GM18498 (cell line): ENCODE data around the gene COL8A1.

Experiments
- ATAC-seq: cut with Tn5 transposase; IDR thresholded peaks from one replicate; pipeline ENCODE4 v1.9.1; 2021; ENCODE audit warnings: mild to moderate bottlenecking, moderate library complexity; ENCODE audit not compliant: unreplicated experiment

Gene COL8A1

GRCh38 chr3:99781761-99782160, 143.4 kb downstream of the COL8A1 start:
- ATAC-seq: no peak

- ATAC-seq: no peak
These were observed 144.7 kb downstream of the COL8A1 start for GRCh38 chr3:99783011-99783573.

DNA sequence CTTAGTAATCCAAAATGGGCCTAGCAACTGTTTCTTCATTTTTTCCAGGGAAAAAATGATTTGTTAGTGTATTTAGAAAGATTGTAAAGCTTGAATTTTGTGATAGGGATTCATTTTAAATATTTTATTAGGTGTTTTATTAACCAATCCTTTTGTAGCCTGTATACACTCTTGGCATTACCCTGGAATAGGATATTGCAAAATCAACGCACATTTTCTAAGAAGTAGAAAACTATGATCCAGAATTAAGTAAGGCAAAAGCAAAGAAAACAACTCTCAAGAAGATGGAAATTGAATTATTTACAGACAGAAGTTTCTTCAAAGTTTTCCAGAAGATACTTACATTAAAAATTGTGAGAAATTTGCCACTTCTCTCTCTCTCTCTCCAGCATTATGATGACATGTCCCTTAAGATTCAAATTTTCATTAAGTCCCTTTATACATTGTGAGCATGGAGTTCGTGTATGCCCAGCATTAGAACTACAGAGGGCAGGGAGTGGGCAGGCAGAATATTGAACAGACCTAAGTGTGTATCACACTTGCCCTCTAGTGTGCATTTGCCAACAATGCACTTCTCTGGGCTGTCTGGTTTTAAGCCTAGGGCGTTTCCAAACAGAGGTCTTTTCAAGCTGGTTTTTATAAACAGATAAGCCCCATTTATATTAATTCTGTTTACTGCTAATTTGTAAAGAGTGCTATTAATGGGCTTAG, 150.8 kb downstream of the COL8A1 start:
- ATAC-seq: peak; percentile 98

DNA sequence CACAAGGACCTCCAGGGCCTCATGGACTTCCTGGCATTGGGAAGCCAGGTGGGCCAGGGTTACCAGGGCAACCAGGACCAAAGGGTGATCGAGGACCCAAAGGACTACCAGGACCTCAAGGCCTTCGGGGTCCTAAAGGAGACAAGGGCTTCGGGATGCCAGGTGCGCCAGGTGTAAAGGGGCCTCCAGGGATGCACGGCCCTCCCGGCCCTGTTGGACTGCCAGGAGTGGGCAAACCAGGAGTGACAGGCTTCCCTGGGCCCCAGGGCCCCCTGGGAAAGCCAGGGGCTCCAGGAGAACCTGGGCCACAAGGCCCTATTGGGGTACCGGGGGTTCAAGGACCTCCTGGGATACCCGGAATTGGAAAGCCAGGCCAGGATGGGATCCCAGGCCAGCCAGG, 156.1 kb downstream of the COL8A1 start:
- ATAC-seq: no peak

DNA sequence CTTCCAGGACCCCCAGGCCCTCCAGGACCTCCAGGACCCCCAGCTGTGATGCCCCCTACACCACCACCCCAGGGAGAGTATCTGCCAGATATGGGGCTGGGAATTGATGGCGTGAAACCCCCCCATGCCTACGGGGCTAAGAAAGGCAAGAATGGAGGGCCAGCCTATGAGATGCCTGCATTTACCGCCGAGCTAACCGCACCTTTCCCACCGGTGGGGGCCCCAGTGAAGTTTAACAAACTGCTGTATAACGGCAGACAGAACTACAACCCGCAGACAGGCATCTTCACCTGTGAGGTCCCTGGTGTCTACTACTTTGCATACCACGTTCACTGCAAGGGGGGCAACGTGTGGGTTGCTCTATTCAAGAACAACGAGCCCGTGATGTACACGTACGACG, 157.2 kb downstream of the COL8A1 start:
- no peak for ATAC-seq

DNA sequence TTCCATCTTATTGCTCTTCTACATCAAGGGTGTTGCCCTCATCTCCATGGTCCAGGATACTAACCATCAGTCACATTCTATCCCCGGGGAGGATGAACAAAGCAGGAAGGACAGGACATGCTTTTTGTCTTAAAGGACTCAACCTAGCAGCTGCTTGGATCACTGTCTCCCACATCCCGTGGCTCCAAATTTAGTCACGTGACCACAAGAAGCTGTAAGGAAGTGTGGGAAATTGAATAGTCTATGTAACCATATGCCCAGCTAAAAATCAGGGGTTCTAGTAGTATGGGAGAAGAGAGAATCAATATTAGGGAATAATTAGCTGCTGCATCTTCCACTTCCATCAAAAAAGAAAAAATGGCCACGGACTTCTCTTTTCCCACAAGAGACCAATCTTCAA, 161.0 kb downstream of the COL8A1 start:
- no peak for ATAC-seq

- ATAC-seq: no peak
These were observed 164.9 kb downstream of the COL8A1 start for GRCh38 chr3:99803297-99803696.

DNA sequence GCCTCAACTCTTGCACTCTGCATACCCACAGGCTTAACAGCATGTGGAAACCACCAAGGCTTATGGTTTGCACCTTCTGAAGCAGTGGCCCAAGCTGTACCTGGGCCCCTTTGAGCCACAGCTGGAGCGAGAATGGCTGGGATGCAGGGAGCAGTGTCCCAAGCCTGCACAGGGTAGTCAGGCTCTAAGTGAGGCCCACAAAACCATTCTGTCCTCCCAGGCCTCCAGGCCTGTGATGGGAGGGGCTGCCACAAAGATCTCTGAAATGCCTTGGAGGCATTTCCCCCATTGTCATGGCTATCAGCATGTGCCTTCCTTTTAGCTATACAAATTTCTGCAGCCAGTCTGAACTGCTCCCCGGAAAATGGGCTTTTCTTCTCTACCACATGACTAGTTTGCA, 166.8 kb downstream of the COL8A1 start:
- ATAC-seq: no peak

GRCh38 chr3:99808163-99808794, 169.9 kb downstream of the COL8A1 start:
- ATAC-seq: peak; percentile 52

DNA sequence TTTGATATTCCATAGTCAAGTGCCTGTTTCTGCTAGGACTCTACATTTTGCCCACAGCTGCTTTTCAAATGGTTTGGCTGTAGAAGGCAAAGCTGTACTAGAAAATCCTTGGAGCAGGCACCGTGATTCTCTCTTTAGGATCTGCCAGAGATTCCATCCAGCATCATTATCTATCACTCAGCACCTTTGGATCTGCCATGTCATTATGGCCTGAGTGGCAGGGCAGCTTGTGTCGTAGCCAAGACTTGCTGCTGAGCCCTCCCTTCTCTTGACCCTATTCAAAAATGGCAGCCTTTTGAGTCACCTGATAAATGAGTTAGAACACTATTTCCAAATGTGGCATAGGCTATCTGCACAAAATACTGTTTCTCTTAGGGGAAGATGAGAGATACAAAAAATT, 171.2 kb downstream of the COL8A1 start:
- ATAC-seq: no peak

GRCh38 chr3:99810403-99810802, 172.0 kb downstream of the COL8A1 start:
- ATAC-seq: no peak

- ATAC-seq: no peak
These were observed 178.6 kb downstream of the COL8A1 start for GRCh38 chr3:99817047-99817436.

- peak; percentile 99 for ATAC-seq
These were observed 179.2 kb downstream of the COL8A1 start, which contains the start of gene CMSS1 for GRCh38 chr3:99817437-99818240. TSS of gene CMSS1 (plus strand) at chr3:99817862.

- no peak for ATAC-seq
These were observed 180.4 kb downstream of the COL8A1 start for GRCh38 chr3:99818818-99819217.

GRCh38 chr3:99823723-99824711, 185.6 kb downstream of the COL8A1 start:
- no peak for ATAC-seq

DNA sequence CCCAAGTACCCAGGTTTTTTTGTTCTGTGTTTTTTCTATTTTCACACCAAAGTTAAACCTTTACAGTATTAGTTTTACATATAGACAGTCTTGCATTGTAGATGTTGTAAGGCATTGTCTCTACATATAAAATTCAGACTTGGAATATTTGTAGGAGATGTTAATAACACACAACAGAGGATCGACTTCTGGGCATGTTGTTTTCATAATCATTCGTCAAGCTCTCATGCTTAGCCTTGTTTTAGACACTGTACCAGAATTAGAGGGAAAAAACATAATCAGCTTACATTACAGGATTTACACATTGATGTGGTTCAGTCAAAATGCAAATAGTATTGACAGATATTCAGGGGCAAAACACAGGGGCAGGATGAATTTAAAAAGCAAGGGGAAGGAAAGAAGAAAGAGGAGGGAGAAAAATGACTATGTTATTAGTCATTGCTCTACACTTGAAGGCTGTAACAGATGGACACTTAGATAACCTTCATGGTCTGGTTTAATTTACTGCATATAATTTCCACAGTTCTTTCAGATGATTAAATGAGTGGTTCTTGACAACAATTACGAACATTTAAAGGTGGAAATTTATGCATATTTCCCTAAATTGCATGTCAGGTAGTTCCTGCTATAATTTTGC, 186.7 kb downstream of the COL8A1 start:
- no peak for ATAC-seq

GRCh38 chr3:99829844-99830243, 191.4 kb downstream of the COL8A1 start:
- no peak for ATAC-seq

- ATAC-seq: no peak
These were observed 195.3 kb downstream of the COL8A1 start for GRCh38 chr3:99833617-99834205.

- ATAC-seq: no peak
These were observed 196.0 kb downstream of the COL8A1 start for GRCh38 chr3:99834211-99834957.
